Gastroesophageal sphincter (tissue), 4 donors: ENCODE data around the gene YIPF6. TPM values are rescaled to one million over a fixed set of nuclear protein-coding genes. Genes with fewer than 3 reads are reported as not detected.
"Not testable (repeated sequence)": the region's sequence is repeated elsewhere in the genome, so short reads cannot be mapped to it uniquely, and the experiment has no call there.

Experiments
- ATAC-seq: fragments of 150-250 bp; one replicate; pipeline ENCODE4 v1.9.1; 2016; ENCODE audit warnings: mild to moderate bottlenecking, moderate library complexity
- H3K27ac ChIP-seq, 4 donors: fragments of 200-600 bp; sonication (generic) in 3 of 4; 1 replicate in 3 of 4; 2 replicates in 1 of 4; pipeline ENCODE4 v1.5.1; 2016 to 2019
- H3K27me3 ChIP-seq: fragments of 200-600 bp; sonication (generic); one replicate; pipeline ENCODE4 v1.5.1; 2019
- H3K36me3 ChIP-seq, 2 donors: fragments of 200-600 bp; sonication (generic); one replicate each; pipeline ENCODE4 v1.5.1; 2019; ENCODE audit warnings: control low read depth in 1 of 2
- H3K4me1 ChIP-seq, 3 donors: fragments of 200-600 bp; sonication (generic); 1 replicate in 2 of 3; 2 replicates in 1 of 3; pipeline ENCODE4 v1.5.1; 2016 to 2019; ENCODE audit warnings: control low read depth in 2 of 3
- H3K4me3 ChIP-seq, 2 donors: fragments of 200-600 bp; sonication (generic); one replicate each; pipeline ENCODE4 v1.5.1; 2019; ENCODE audit warnings: mild to moderate bottlenecking in 1 of 2, moderate library complexity in 1 of 2
- H3K9me3 ChIP-seq, 3 donors: fragments of 200-600 bp; sonication (generic); one replicate each; pipeline ENCODE4 v1.5.1; 2017 to 2019; ENCODE audit warnings: control low read depth in 2 of 3
- EP300 ChIP-seq: sonication (generic); formaldehyde crosslinking; IDR thresholded peaks from one replicate; pipeline ENCODE4 v1.6.1; 2017; ENCODE audit warnings: antibody characterized with exemption, mild to moderate bottlenecking
- POLR2A ChIP-seq, 2 donors: fragments of 450-650 bp; IDR thresholded peaks; one replicate each; pipeline ENCODE4 v1.6.1; 2017; ENCODE audit warnings: antibody characterized with exemption in 2 of 2, mild to moderate bottlenecking in 2 of 2, moderate library complexity in 1 of 2
- POLR2AphosphoS5 ChIP-seq: sonication (generic); formaldehyde crosslinking; IDR thresholded peaks from one replicate; pipeline ENCODE4 v1.6.1; 2017; ENCODE audit warnings: antibody characterized with exemption
- WGBS, 2 donors: methylation state at CpG; one replicate each; pipeline ENCODE4 v1.1.5; 2018; ENCODE audit warnings: low coverage in 1 of 2; 5-methylcytosine and 5-hydroxymethylcytosine counted together
- total RNA-seq, 4 donors: library from RNA; depleted of rRNA; stranded (reverse); fragments of >200 nt; gene quantifications; one replicate each; pipeline ENCODE4 v1.1.0, GENCODE V29; 2016
- TF ChIP-seq, protein P1 (sequence below), 4 experiments: fragments of 200-600 bp in 2 of 4; fragments of 450-650 bp in 2 of 4; sonication (generic) in 1 of 4; IDR thresholded peaks; one replicate each; pipeline ENCODE4 v1.5.1; 2017 to 2019; ENCODE audit warnings: antibody characterized with exemption in 4 of 4, mild to moderate bottlenecking in 2 of 4, moderate library complexity in 2 of 4

Gene YIPF6
- total RNA-seq, 4 donors from 2014 or later: 25.4 to 41.3 (median 37.4) TPM

GRCh38 chrX:68480969-68481368 is 17.9 kb upstream of the YIPF6 start:
- Histone ChIP-seq H3K9me3 (no peaks in the 10 kb centered on the region), H3K4me3 (no peak overlapping the region), H3K27me3 (no peaks in the 10 kb centered on the region), H3K4me1 (no peaks in the 10 kb centered on the region), H3K27ac (no peak overlapping the region), H3K36me3 (no peaks in the 10 kb centered on the region)
- WGBS, 2 donors: 91 to 100% methylated on average over 1 of the region's 1 CpG
- no peak for ATAC-seq
- no peak for TF ChIP-seq POLR2A (IDR thresholded peaks at IDR 0.05)
- TF ChIP-seq, protein P1, sequence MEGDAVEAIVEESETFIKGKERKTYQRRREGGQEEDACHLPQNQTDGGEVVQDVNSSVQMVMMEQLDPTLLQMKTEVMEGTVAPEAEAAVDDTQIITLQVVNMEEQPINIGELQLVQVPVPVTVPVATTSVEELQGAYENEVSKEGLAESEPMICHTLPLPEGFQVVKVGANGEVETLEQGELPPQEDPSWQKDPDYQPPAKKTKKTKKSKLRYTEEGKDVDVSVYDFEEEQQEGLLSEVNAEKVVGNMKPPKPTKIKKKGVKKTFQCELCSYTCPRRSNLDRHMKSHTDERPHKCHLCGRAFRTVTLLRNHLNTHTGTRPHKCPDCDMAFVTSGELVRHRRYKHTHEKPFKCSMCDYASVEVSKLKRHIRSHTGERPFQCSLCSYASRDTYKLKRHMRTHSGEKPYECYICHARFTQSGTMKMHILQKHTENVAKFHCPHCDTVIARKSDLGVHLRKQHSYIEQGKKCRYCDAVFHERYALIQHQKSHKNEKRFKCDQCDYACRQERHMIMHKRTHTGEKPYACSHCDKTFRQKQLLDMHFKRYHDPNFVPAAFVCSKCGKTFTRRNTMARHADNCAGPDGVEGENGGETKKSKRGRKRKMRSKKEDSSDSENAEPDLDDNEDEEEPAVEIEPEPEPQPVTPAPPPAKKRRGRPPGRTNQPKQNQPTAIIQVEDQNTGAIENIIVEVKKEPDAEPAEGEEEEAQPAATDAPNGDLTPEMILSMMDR (IDR thresholded peaks at IDR 0.05): no peak

- ATAC-seq, H3K4me1 ChIP-seq, H3K27me3 ChIP-seq, H3K9me3 ChIP-seq, H3K27ac ChIP-seq, H3K36me3 ChIP-seq, H3K4me3 ChIP-seq: not testable (repeated sequence)
- no CpG with 5 or more reads among the region's 3 CpGs for WGBS, 2 donors
These were observed 12.7 kb upstream of the YIPF6 start for GRCh38 chrX:68486198-68486597.

GRCh38 chrX:68487254-68487653 is 11.6 kb upstream of the YIPF6 start:
- Histone ChIP-seq H3K4me1 (no peaks in the 10 kb centered on the region), H3K4me3 (no peak overlapping the region), H3K27ac (no peak overlapping the region), H3K36me3 (no peaks in the 10 kb centered on the region), H3K9me3 (no peaks in the 10 kb centered on the region), H3K27me3 (no peaks in the 10 kb centered on the region)
- 46 to 65% methylated on average over 3 to 4 of the region's 4 CpGs for WGBS, 2 donors
- ATAC-seq: no peak
- TF ChIP-seq POLR2AphosphoS5: no peak
- TF ChIP-seq, protein P1 (IDR thresholded peaks at IDR 0.05): no peak
- no peak for TF ChIP-seq POLR2A (IDR thresholded peaks at IDR 0.05)
- no peak for TF ChIP-seq EP300

DNA sequence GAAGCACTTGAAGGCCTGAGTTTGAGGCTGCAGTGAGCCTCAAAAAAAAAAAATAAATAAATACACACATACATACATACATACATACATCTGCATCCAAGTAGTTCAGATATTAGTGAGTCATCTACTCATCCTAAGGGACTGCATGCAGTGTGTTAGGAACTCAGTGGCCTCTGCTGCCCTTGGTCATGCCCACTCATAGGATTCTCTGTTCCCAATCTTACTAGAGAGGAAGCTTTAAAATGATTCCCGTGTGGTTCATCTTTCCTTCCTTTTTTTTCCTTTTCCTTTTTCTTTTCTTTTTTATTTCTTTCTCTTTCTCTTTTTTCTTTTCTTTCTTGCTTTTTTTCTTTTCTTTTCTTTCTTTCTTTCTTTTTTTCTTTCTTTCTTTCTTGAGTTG is 10.9 kb upstream of the YIPF6 start:
- no peaks in the 10 kb centered on the region for H3K27me3 ChIP-seq

GRCh38 chrX:68488657-68489056 is 10.2 kb upstream of the YIPF6 start:
- TF ChIP-seq POLR2AphosphoS5 (no peak), EP300 (no peak), POLR2A (IDR thresholded peaks at IDR 0.05) (no peak)
- TF ChIP-seq, protein P1 (IDR thresholded peaks at IDR 0.05): no peak
- no peak for ATAC-seq
- H3K9me3 ChIP-seq: no peaks in the 10 kb centered on the region

More for the DNA sequence above, 10.9 kb upstream of the YIPF6 start:
- TF ChIP-seq POLR2A (IDR thresholded peaks at IDR 0.05): no peak
- no peak for TF ChIP-seq POLR2AphosphoS5
- TF ChIP-seq, protein P1 (IDR thresholded peaks at IDR 0.05): no peak
- TF ChIP-seq EP300: no peak
- H3K4me3 ChIP-seq: no peak overlapping the region
- H3K36me3 ChIP-seq: no peaks in the 10 kb centered on the region
- H3K4me1 ChIP-seq: no peaks in the 10 kb centered on the region
- no peak for ATAC-seq
- H3K27ac ChIP-seq: no peak overlapping the region
- no peaks in the 10 kb centered on the region for H3K9me3 ChIP-seq
- WGBS, 2 donors: 50% methylated on average over 1 of the region's 1 CpG

GRCh38 chrX:68490644-68491043 is 8.2 kb upstream of the YIPF6 start:
- Histone ChIP-seq H3K9me3 (no peaks in the 10 kb centered on the region), H3K36me3 (no peaks in the 10 kb centered on the region), H3K27me3 (no peaks in the 10 kb centered on the region), H3K27ac (no peak overlapping the region), H3K4me3 (no peak overlapping the region), H3K4me1 (no peaks in the 10 kb centered on the region)
- ATAC-seq: no peak
- no peak for TF ChIP-seq POLR2AphosphoS5
- TF ChIP-seq, protein P1 (IDR thresholded peaks at IDR 0.05): peak in 1 of 4 experiments; percentile 14

More at GRCh38 chrX:68488657-68489056, 10.2 kb upstream of the YIPF6 start:
- Histone ChIP-seq H3K36me3 (no peaks in the 10 kb centered on the region), H3K27ac (no peak overlapping the region), H3K4me3 (no peak overlapping the region), H3K27me3 (no peaks in the 10 kb centered on the region), H3K4me1 (no peaks in the 10 kb centered on the region)
- 53 to 54% methylated on average over 2 to 3 of the region's 4 CpGs for WGBS, 2 donors
